NB4 (cell line): ENCODE measurements around the gene TMEM198.

ENCODE experiments used
- CTCF ChIP-seq: IDR thresholded peaks from one replicate; pipeline ENCODE4 v1.5.1; 2012; ENCODE audit warnings: low read depth, low read length
- MAX ChIP-seq: IDR thresholded peaks from 2 replicates; pipeline ENCODE4 v1.6.1; 2011; ENCODE audit warnings: low read depth, low read length
- POLR2A ChIP-seq: IDR thresholded peaks from 2 replicates; pipeline ENCODE4 v1.6.1; 2011; ENCODE audit warnings: mild to moderate bottlenecking; ENCODE audit not compliant: insufficient read length; ENCODE audit errors: extremely low read depth

- TF ChIP-seq CTCF (no peak), POLR2A (no peak), MAX (no peak)
These were observed 24.3 kb upstream of the TMEM198 start for GRCh38 chr2:219519526-219519916.
